GM18526 (cell line): ENCODE results near the gene GCSAM.

Experiments
- POLR2A ChIP-seq: IDR thresholded peaks from 3 replicates; pipeline ENCODE4 v1.6.1; 2011; ENCODE audit not compliant: insufficient read length; ENCODE audit errors: extremely low read depth

The GCSAM gene

DNA sequence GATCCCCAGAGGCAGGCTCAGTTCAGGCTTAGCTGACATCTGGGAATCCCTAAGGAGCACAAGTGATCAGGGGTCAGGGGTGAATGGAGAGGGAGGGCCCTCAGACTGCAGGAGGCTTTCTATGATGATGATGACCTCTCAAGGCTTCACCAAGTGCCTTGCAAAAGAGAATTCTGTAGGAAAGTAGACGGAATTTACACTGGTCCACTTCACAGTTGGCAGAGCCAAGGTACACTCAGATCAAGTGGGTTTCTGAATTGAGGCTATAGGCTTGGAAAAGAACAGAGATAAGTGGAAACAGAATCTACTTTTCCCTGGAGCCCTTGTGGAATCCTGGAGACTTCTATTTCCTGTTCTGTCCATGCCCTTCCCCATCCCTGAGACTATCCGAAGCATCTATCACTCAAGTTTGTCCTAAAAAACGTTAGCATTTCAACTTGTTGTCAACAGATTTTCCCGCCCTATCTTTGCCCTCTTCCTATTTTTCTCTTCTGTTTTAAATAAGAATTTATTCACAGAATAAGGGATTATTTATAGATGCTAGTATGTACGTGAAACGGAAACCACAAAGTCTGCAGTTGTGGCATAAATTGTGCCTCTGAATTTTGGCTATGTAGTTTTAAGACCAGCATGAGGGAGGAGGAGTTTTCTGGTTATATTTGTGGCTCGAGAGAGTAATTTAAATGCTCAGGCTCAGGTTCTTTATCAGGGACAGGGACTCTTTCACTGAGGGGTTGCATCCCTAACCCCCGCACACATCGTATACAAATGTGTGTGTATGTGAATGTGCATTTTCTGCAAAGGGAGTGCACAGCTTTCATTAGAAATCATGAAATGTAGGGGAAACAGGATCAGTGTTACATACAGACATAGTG, 12.8 kb downstream of the GCSAM start:
- TF ChIP-seq POLR2A, result no peak

GRCh38 chr3:112117841-112118571, 15.0 kb downstream of the GCSAM start:
- no peak for TF ChIP-seq POLR2A

DNA sequence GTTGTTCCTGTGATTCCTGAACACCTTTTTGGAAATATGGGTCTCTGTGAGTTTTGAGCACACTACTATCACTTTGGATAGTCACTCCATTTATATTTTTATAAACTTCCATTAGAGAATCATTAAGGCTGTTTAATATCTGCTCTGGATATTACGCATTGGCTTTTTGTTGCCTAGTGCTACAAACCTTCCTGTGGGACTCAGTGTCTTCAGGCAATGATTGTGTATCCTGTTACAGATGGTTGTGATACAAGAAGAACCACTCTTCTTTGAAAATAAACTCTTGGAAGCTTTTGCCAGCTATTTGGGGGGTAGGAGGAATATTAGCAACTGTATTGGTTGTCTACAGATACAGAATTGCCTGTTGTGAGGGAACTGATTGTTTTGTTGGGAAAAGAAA, 15.6 kb downstream of the GCSAM start:
- no peak for TF ChIP-seq POLR2A

DNA sequence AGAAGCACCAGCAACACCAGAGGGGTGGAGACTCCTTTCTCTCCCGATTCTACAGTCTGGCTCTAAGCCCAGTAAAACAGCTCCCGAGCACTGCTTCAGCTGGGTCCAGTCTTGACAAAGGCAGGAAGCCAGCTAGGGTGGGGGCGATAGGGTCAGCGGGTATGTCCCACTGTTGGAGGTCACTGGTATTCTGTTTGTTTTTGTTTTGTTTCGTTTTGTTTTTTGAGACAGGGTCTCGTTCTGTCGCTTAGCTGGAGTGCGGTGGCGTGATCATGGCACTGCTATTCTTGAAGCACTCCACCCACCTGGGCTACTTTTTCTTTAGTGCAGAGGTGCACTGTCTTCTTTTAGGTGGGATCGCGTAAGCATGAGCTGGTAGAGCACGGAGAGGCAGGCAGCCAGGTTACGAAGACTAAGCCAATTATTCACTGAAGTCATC, 16.3 kb downstream of the GCSAM start:
- TF ChIP-seq POLR2A, result no peak

- no peak for TF ChIP-seq POLR2A
Observed at GRCh38 chr3:112115806-112116383, 17.2 kb downstream of the GCSAM start.

GRCh38 chr3:112115161-112115739, 17.8 kb downstream of the GCSAM start:
- no peak for TF ChIP-seq POLR2A

DNA sequence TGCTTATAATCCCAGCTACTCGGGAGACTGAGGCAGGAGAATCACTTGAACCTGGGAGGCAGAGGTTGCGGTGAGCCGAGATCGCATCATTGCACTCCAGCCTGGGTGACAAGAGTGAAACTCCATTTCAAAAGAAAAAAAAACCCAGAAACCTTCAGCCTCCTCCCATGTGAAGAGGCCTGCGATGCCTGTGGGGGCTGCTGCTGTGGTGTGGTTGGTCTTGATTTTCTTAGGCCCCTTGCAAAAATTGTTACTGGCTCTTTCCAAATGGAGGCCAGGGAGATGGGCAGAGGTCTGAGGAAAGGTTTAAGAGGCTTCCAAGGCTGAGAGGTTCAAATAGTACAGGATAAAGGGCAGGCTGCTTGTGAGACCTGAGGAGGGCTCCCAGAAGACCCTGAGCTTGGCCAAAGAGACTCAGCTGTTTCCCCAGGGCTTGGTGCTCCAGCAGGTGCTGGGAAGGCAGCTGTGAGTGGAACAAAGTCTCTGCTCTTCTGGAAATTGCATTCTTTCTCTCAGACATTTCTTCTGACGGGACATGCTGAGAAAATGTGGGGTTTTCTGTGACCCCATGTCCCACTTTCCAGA, 18.4 kb downstream of the GCSAM start:
- TF ChIP-seq POLR2A, result no peak

DNA sequence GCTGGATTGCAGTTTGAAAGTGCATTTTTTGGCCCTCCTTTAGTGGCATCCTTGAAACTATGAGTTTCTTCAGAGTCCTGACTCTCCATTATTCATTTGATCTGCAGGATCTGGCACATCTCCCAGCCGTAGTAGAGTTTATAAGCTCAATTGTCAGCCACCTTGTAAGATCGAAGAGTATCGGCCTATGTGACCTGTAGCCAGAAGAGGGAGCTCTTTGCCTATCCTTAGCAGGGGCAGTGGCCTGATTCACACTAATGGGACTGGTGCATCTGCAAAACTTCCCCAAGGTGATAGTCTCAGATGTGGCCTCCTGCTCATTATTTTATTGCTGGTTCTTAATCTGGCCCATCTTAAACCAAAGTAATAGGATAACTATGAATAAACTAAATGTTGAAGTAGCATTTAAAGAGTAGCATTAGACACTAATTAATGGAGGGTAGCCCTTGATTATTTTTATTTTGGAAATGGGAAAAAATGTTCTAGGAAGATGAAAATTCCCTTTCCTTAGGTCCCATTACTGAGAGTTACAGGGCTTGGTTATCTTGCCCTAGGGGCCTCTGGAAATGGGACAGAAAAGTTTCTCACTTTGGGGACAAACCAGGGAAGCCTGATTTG, 21.2 kb downstream of the GCSAM start:
- no peak for TF ChIP-seq POLR2A

- no peak for TF ChIP-seq POLR2A
Observed at GRCh38 chr3:112109322-112109721, 23.7 kb downstream of the GCSAM start.

DNA sequence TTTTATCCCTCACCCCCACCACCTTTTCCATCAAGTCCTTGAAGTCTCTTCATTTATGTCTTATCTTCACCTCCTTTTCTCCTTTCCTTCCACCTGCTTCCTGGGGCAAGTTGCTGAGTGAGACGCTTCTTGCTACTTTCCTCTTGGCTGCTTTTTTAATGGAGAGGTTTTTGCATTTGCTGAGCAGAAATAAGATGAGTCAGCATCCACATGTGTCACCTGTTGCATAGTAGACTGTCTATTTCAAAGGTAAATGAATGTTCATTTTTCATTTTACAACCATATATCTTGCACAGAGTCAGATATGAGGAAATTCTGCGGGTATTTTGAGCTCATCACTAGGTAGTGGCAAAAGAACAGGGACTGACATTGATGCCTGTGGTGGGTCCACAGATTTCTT, 28.3 kb downstream of the GCSAM start:
- no peak for TF ChIP-seq POLR2A

DNA sequence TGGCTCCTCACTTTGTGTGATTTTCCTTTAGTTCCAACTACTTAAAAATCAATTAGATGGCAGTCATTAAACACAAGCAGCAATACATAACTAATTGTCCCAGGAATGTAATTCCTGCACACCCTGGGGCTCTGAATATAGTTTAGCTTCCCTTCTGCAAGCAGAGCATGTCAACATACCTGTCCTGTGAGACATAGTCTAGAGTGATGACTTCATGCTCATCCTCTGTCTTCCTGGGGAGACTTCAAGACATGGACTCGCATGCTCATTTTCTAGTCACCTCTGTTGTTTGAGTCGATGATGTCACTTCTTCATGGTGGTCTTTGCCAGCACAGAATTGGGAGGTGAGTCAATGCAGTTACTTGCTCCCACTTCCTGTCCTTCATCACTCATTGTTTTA, 31.1 kb downstream of the GCSAM start:
- no peak for TF ChIP-seq POLR2A

- TF ChIP-seq POLR2A, result no peak
Observed at GRCh38 chr3:112097378-112097777, 35.7 kb downstream of the GCSAM start.

GRCh38 chr3:112096176-112096575, 36.9 kb downstream of the GCSAM start:
- no peak for TF ChIP-seq POLR2A

- no peak for TF ChIP-seq POLR2A
Observed at GRCh38 chr3:112095731-112096130, 37.3 kb downstream of the GCSAM start.

DNA sequence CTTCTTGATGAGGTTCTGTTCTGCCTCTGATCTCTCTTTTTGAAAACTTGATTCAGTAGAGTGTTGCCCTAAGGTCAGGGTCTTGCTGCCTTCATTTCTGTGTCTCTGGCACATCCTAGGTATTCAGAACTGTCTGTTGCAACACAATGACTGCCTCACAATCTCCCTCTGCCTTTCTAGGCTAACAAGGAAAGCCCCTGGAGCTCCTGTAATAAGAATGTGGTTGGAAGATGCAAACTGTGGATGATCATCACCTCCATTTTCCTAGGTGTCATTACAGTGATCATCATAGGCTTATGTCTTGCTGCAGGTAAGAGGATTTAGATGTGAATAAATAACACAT, 39.9 kb downstream of the GCSAM start:
- no peak for TF ChIP-seq POLR2A
